ENCODE measurements around the gene MRAP. TPM values are rescaled to one million over a fixed set of nuclear protein-coding genes. Genes with fewer than 3 reads are reported as not detected.

MRAP gene
- total and polyA plus RNA-seq, 9 of the 15 experiments (the other 6 are each of a cell fraction or from before 2014, with no cell fraction given): 0.63 to 2.3 TPM; not detected in 7

GRCh38 chr21:32320059-32320458 is 21.4 kb downstream of the MRAP start (continued):
- no peak for TF ChIP-seq ZBTB40 (IDR thresholded peaks at IDR 0.05)
- TF ChIP-seq ZBTB40 (CRISPR knock-in tag; IDR thresholded peaks at IDR 0.05): no peak
- TF ChIP-seq ZNF444 (CRISPR knock-in tag; IDR thresholded peaks at IDR 0.05): no peak
- TF ChIP-seq ZNF263 (CRISPR knock-in tag; IDR thresholded peaks at IDR 0.05; ENCODE audit: borderline replicate concordance): no peak
- no peak for TF ChIP-seq DLX4 (CRISPR knock-in tag; IDR thresholded peaks at IDR 0.05)
- no peak for TF ChIP-seq ZNF232 (CRISPR knock-in tag; IDR thresholded peaks at IDR 0.05)
- TF ChIP-seq GABPA (tag; conservative IDR thresholded peaks at IDR 0.05; ENCODE audit: low read depth): no peak

All from K562 (cell line).